Heart left ventricle (tissue), 16 donors: ENCODE measurements around the gene CHML. TPM values are rescaled to one million over a fixed set of nuclear protein-coding genes. Genes with fewer than 3 reads are reported as not detected.

Experiments
- ATAC-seq, 4 donors: fragments of 200-7000 bp; cut with Tn5 transposase; one replicate each; pipeline ENCODE4 v1.9.1; 2020 to 2022; ENCODE audit warnings: moderate library complexity in 4 of 4, mild to moderate bottlenecking in 3 of 4, moderate number of reproducible peaks in 1 of 4
- DNase-seq, 5 donors: peaks; one replicate each; pipeline ENCODE4 v3.0.0-alpha.2; 2020
- H3K27ac ChIP-seq, 12 donors: fragments of 200-600 bp; sonication (generic) in 4 of 12; one replicate each; pipeline versions ENCODE4 v1.5.0 to v1.8.0; 2016 to 2022; ENCODE audit warnings: mild to moderate bottlenecking in 2 of 12
- H3K27me3 ChIP-seq, 9 donors: fragments of 200-600 bp; sonication (generic) in 2 of 9; one replicate each; pipeline versions ENCODE4 v1.5.1 to v1.8.0; 2016 to 2022; ENCODE audit warnings: mild to moderate bottlenecking in 3 of 9
- H3K36me3 ChIP-seq, 9 donors: fragments of 200-600 bp; sonication (generic) in 2 of 9; one replicate each; pipeline versions ENCODE4 v1.5.0 to v1.8.0; 2018 to 2022; ENCODE audit warnings: mild to moderate bottlenecking in 2 of 9
- H3K4me1 ChIP-seq, 12 donors: fragments of 200-600 bp; sonication (generic) in 4 of 12; one replicate each; pipeline versions ENCODE4 v1.5.0 to v1.8.0; 2016 to 2022; ENCODE audit warnings: mild to moderate bottlenecking in 3 of 12
- H3K4me3 ChIP-seq, 12 donors: fragments of 200-600 bp; sonication (generic) in 4 of 12; one replicate each; pipeline versions ENCODE4 v1.5.0 to v1.8.0; 2017 to 2022; ENCODE audit warnings: mild to moderate bottlenecking in 9 of 12, moderate library complexity in 4 of 12
- H3K9me3 ChIP-seq, 12 donors: fragments of 200-600 bp; sonication (generic) in 4 of 12; one replicate each; pipeline versions ENCODE4 v1.5.0 to v1.8.0; 2016 to 2022; ENCODE audit warnings: mild to moderate bottlenecking in 1 of 12
- CTCF ChIP-seq, 12 donors: fragments of 200-600 bp; sonication (generic) in 4 of 12; IDR thresholded peaks; one replicate each; pipeline versions ENCODE4 v1.5.0 to v1.8.0; 2018 to 2022; ENCODE audit warnings: antibody characterized with exemption in 12 of 12, mild to moderate bottlenecking in 5 of 12
- POLR2A ChIP-seq, 2 donors: fragments of 450-650 bp; IDR thresholded peaks; one replicate each; pipeline ENCODE4 v1.6.1; 2017; ENCODE audit warnings: antibody characterized with exemption in 2 of 2, mild to moderate bottlenecking in 2 of 2, moderate library complexity in 2 of 2
- WGBS, 4 donors: extraction: QIAGEN DNeasy Blood & Tissue Kit in 2 of 4; methylation state at CpG; one replicate each; pipeline versions ENCODE4 v1.1.5 to v1.1.7; 2013 to 2018; 5-methylcytosine and 5-hydroxymethylcytosine counted together
- intact Hi-C, 10 donors: fragments of 100-400 bp; cut with DNase I; formaldehyde crosslinking; loops; one replicate each; pipeline versions ENCODE4 v1.11.1 to v1.14.2; 2022
- polyA plus RNA-seq, 2 donors: library from polyadenylated mRNA; stranded (reverse); fragments of 200-250 nt; gene quantifications; one replicate each; pipeline ENCODE4 v1.2.3, GENCODE V29; 2013
- total RNA-seq, 9 donors: library from RNA; depleted of rRNA in 2 of 9; stranded (reverse); fragments of >200 nt in 2 of 9; fragmentation: NEBNext Ultra II Directional in 3 of 9; extraction: Animal tissue kit (Norgen Biotek cat#: 25700) in 3 of 9; gene quantifications; one replicate each; pipeline versions ENCODE4 v1.1.0 to v1.2.4, GENCODE V29; 2016 to 2023
- donor health status: ischemic (EF 13 %, LVEDD 7.1; RV severe dilation, severe dysfunction).
- donor health status: healthy with polysubstance abuse.
- donor health status: DM: no; HTN: yes; CAD: no.
- donor health status: DM: no; HTN: no; CAD: no.
- donor health status: ischemic (EF 25% LVEDD 6.9; RV normal size, moderate dysfunction).
- donor health status: ischemic (EF 25% LVEDD 5.7; RV mildly dilated, moderate dysfunction).
- donor health status: healthy.
- donor health status: DM: yes; HTN: yes; CAD: no.
- donor health status: ischemic (EF 35%, LVEDD 5.7; RV mildly dilated, moderate dysfunction).
- donor health status: nonischemic (EF 11% LVEDD 7.7; RV severe dilation, severe dysfunction).
- donor health status: DM: yes; HTN: yes; CAD: no.
- donor health status: PGD.
- donor health status: ischemic (EF 29% LVEDD 5.4; RV normal size, mild dysfunction).
- donor health status: nonischemic (EF 23%, LVEDD 6.1; RV moderate dilation, normal function).

Gene CHML
- total and polyA plus RNA-seq, 11 donors = 1.1 to 9.8 (median 6.6) TPM

- Histone ChIP-seq H3K4me3 (no peak overlapping the region), H3K4me1 (peaks cover 0 to 22% (median 4%) of the 10 kb centered on the region in 12 donors), H3K27ac (no peak overlapping the region), H3K9me3 (no peaks in the 10 kb centered on the region), H3K27me3 (no peaks in the 10 kb centered on the region), H3K36me3 (peaks cover 0 to 14% (median 0%) of the 10 kb centered on the region in 9 donors)
- DNase-seq (no peak), ATAC-seq (no peak)
- intact Hi-C loops = loop anchor here in 1 of 10 donors (5.0 kb wide), 1 partner anchor 101 kb away; the partner anchor contains the start of gene KMO
- 89 to 95% (median 92%) methylated on average over 3 of the region's 3 CpGs for WGBS, 4 donors
- TF ChIP-seq POLR2A (IDR thresholded peaks at IDR 0.05) = no peak
- no peak for TF ChIP-seq CTCF (IDR thresholded peaks at IDR 0.05)
Measured at GRCh38 chr1:241632987-241633386, 7.2 kb downstream of the CHML start.

GRCh38 chr1:241631674-241632073, 8.5 kb downstream of the CHML start:
- TF ChIP-seq CTCF (IDR thresholded peaks at IDR 0.05) (no peak), POLR2A (IDR thresholded peaks at IDR 0.05) (no peak)
- Histone ChIP-seq H3K27ac (no peak overlapping the region), H3K4me3 (no peak overlapping the region), H3K36me3 (peaks cover 0 to 14% (median 0%) of the 10 kb centered on the region in 9 donors), H3K9me3 (no peaks in the 10 kb centered on the region), H3K4me1 (peaks cover 0 to 18% (median 4%) of the 10 kb centered on the region in 12 donors), H3K27me3 (no peaks in the 10 kb centered on the region)
- intact Hi-C loops = loop anchor here in 1 of 10 donors (5.0 kb wide), 1 partner anchor 99 kb away; the partner anchor contains the start of gene KMO
- ATAC-seq = no peak
- no peak for DNase-seq
- 86 to 91% (median 89%) methylated on average over 5 of the region's 5 CpGs for WGBS, 4 donors

GRCh38 chr1:241630899-241631298, 9.3 kb downstream of the CHML start:
- no peak for DNase-seq

GRCh38 chr1:241630476-241630875, 9.7 kb downstream of the CHML start:
- H3K36me3 ChIP-seq = peaks cover 0 to 13% (median 0%) of the 10 kb centered on the region in 9 donors
- H3K4me3 ChIP-seq = no peak overlapping the region
- TF ChIP-seq POLR2A (IDR thresholded peaks at IDR 0.05) (no peak), CTCF (IDR thresholded peaks at IDR 0.05) (no peak)
- no peaks in the 10 kb centered on the region for H3K9me3 ChIP-seq
- ATAC-seq (no peak), DNase-seq (no peak)
- intact Hi-C loops = loop anchor here in 1 of 10 donors (5.0 kb wide), 1 partner anchor 98 kb away; the partner anchor contains the start of gene KMO
- no peaks in the 10 kb centered on the region for H3K27me3 ChIP-seq
- H3K27ac ChIP-seq = no peak overlapping the region
- H3K4me1 ChIP-seq = peaks cover 0 to 13% (median 4%) of the 10 kb centered on the region in 12 donors
- WGBS, 4 donors = 87 to 99% (median 97%) methylated on average over 1 of the region's 1 CpG

More at GRCh38 chr1:241630899-241631298, 9.3 kb downstream of the CHML start:
- H3K36me3 ChIP-seq = peaks cover 0 to 14% (median 0%) of the 10 kb centered on the region in 9 donors
- H3K27me3 ChIP-seq = no peaks in the 10 kb centered on the region
- H3K4me3 ChIP-seq = no peak overlapping the region
- peaks cover 0 to 13% (median 4%) of the 10 kb centered on the region in 12 donors for H3K4me1 ChIP-seq
- no peaks in the 10 kb centered on the region for H3K9me3 ChIP-seq
- TF ChIP-seq CTCF (IDR thresholded peaks at IDR 0.05) = no peak
- no peak for TF ChIP-seq POLR2A (IDR thresholded peaks at IDR 0.05)
- no peak for ATAC-seq
- intact Hi-C loops = loop anchor here in 1 of 10 donors (5.0 kb wide), 1 partner anchor 99 kb away; the partner anchor contains the start of gene KMO
- H3K27ac ChIP-seq = no peak overlapping the region
- 97 to 98% (median 98%) methylated on average over 2 of the region's 2 CpGs for WGBS, 4 donors
